Islet precursor cell (in vitro differentiated cells): ENCODE data around the gene COPG2.

Experiments
- DNase-seq: peaks from one replicate; pipeline ENCODE4 v3.0.0-alpha.2; 2018

COPG2 gene

DNA sequence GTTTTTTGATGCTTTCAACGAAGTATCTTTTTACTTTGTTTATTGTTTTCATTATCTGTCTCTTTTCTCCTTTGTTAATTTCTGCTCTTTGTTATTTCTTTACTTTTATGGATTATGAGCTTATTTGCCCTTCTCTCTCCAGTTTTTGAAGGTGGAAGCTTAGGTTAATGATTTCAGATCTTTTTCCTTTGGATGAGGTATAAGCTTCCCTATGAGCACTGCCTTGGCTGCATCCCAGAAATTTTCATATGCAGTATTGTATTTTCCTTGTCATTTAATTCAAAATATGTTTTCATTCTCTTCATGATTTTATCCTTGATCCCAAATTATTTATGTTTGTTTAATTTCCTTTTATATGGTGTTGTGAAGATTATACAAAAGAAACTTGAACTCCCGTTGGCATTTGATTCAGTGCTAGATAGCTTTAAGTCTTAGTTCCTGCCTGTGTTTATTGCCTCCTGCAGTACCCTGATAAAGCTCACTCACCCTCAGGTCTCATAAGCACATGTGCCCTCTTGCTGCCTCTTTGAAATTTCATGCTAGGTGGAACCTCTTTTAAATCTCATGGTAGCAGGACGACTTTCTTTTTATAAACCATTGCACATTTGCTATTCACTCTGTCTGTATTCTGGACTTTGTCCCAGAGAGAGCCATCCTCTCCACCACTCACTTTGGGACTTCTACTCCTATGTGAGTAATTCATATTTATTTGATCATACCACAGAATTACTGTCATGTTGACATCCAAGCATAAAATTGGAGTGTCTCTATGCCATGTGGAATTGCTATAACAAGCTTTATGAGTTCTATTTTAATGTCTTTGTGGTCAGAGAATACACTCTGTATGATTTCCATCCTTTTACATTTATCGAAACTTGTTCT lies 204.8 kb downstream of the COPG2 start:
- DNase-seq, result no peak

DNA sequence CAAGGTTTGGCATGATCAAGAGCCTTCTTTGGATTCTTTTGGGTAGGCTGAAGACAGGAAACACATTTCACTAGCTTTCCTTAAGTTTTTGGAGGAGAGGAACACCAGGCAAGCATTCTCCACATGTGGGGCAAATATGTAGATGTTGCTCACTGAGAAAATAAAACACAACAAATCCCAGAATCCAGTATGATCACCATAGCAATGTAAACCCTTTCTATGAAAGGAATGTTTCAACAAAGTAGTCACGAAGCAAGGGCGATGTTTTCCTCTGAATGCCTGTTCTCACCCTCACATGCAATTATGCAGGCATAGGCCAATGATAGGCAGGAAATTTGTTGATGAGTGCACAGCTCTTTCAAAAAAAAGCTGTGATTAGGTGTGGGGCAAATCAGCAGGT lies 207.3 kb downstream of the COPG2 start:
- DNase-seq, result no peak

DNA sequence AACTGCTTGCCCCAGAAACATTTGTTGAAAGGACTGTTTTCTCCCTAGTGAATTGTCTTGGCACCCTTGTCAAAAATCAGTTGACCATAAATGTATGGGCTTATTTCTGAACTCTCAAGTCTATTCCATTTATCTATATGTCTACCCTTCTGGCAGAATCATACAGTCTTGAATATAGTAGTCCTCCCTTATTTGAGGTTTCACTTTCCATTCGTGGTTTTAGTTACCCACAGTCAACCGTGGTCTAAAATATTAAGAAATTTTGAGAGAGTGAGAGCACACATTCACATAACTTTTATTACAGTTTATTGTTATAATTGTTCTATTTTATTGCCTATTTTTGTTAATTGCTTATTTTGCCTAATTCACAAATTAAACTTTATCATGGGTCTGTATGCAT lies 210.3 kb downstream of the COPG2 start:
- no peak for DNase-seq
